Activated CD4-positive, CD25-positive, alpha-beta regulatory T cell treated with anti-CD3 and anti-CD28 coated beads, Interleukin-2, amount 50 U/mL, for 16 hours (primary cell): Measurements from ENCODE around the gene MRGPRG.

Experiments used
- DNase-seq: peaks from one replicate; pipeline ENCODE4 v3.0.0-alpha.2; 2020; ENCODE audit warnings: low read depth, low spot score

MRGPRG gene

GRCh38 chr11:3225826-3226750, 7.5 kb upstream of the MRGPRG start:
- no peak for DNase-seq

GRCh38 chr11:3225159-3225758, 6.6 kb upstream of the MRGPRG start:
- DNase-seq, result no peak

- DNase-seq, result no peak
Observed at GRCh38 chr11:3224401-3225057, 5.9 kb upstream of the MRGPRG start.

- DNase-seq, result no peak
Observed at GRCh38 chr11:3223932-3224381, 5.3 kb upstream of the MRGPRG start.

GRCh38 chr11:3222941-3223915, 4.6 kb upstream of the MRGPRG start:
- no peak for DNase-seq

- no peak for DNase-seq
Observed at GRCh38 chr11:3222003-3222855, 3.6 kb upstream of the MRGPRG start.

- no peak for DNase-seq
Observed at GRCh38 chr11:3221408-3222002, 2.9 kb upstream of the MRGPRG start.

GRCh38 chr11:3220521-3221407, 2.2 kb upstream of the MRGPRG start:
- DNase-seq, result no peak

GRCh38 chr11:3220101-3220500, 1.5 kb upstream of the MRGPRG start:
- DNase-seq, result no peak

- DNase-seq, result no peak
Observed at GRCh38 chr11:3219281-3219892, 774 bp upstream of the MRGPRG start.

GRCh38 chr11:3217818-3218482, 663 bp downstream of the MRGPRG start:
- DNase-seq, result no peak

- DNase-seq, result no peak
Observed at GRCh38 chr11:3216027-3216525, 2.5 kb downstream of the MRGPRG start.

- no peak for DNase-seq
Observed at GRCh38 chr11:3215346-3216026, 3.1 kb downstream of the MRGPRG start.

- DNase-seq, result no peak
Observed at GRCh38 chr11:3214420-3214699, 4.3 kb downstream of the MRGPRG start.

- DNase-seq, result no peak
Observed at GRCh38 chr11:3213659-3214419, 4.8 kb downstream of the MRGPRG start.

GRCh38 chr11:3208272-3208671, 10.3 kb downstream of the MRGPRG start:
- DNase-seq, result no peak
